B cell (primary cell): ENCODE data around the gene WDR31. TPM values are rescaled to one million over a fixed set of nuclear protein-coding genes. Genes with fewer than 3 reads are reported as not detected.

Experiments used
- ATAC-seq: fragments of 200-7000 bp; cut with Tn5 transposase; one replicate; pipeline ENCODE4 v1.10.0; 2021; ENCODE audit warnings: low read depth, mild to moderate bottlenecking, moderate number of reproducible peaks, moderate library complexity
- CTCF ChIA-PET: fragments of 350-600 bp; sonication (Branson Sonifier 250); formaldehyde crosslinking; loops from one replicate; lab custom pipeline; 2021; ENCODE audit warnings: antibody characterized with exemption, inconsistent platforms; lab: Charles Lee
- POLR2A ChIA-PET: fragments of 350-600 bp; sonication (Branson Sonifier 250); formaldehyde crosslinking; loops from one replicate; lab custom pipeline; 2021; ENCODE audit warnings: antibody characterized with exemption; lab: Charles Lee
- DNase-seq: peaks from one replicate; pipeline ENCODE4 v3.0.0; 2013
- H2AFZ ChIP-seq: 2 replicates; pipeline ENCODE4 v1.6.1; 2012; ENCODE audit warnings: mild to moderate bottlenecking, low read depth, low read length; ENCODE audit not compliant: insufficient read depth, poor library complexity, severe bottlenecking
- H3K27ac ChIP-seq, 2 donors: 1 replicate in 1 of 2; 2 replicates in 1 of 2; pipeline ENCODE4 v1.5.1; 2012 to 2013; ENCODE audit warnings: low read length in 2 of 2, mild to moderate bottlenecking in 2 of 2, moderate library complexity in 1 of 2
- H3K27me3 ChIP-seq, 4 experiments: fragments of 200-600 bp in 1 of 4; sonication (generic) in 1 of 4; replicated peaks in 1 of 4; 1 replicate in 2 of 4; 2 replicates in 2 of 4; pipeline versions ENCODE4 v1.6.1 to v1.7.0; 2013 to 2016; ENCODE audit warnings: low read length in 3 of 4, mild to moderate bottlenecking in 2 of 4, mixed read lengths in 1 of 4, moderate library complexity in 1 of 4; ENCODE audit not compliant: insufficient read depth in 4 of 4, control insufficient read depth in 3 of 4; ENCODE audit errors: control extremely low read depth in 1 of 4
- H3K36me3 ChIP-seq, 2 experiments: replicated peaks in 1 of 2; 1 replicate in 1 of 2; 2 replicates in 1 of 2; pipeline versions ENCODE4 v1.6.1 to v1.7.1; 2013; ENCODE audit warnings: low read length in 1 of 2; ENCODE audit not compliant: insufficient read depth in 2 of 2, control insufficient read depth in 1 of 2; ENCODE audit errors: control extremely low read depth in 1 of 2, extremely low read depth in 1 of 2
- H3K4me1 ChIP-seq, 2 donors: fragments of 200-600 bp in 1 of 2; sonication (generic) in 1 of 2; 1 replicate in 1 of 2; 2 replicates in 1 of 2; pipeline versions ENCODE4 v1.5.1 to v1.6.1; 2013 to 2017; ENCODE audit warnings: low read length in 2 of 2; ENCODE audit not compliant: control insufficient read depth in 2 of 2, insufficient read depth in 2 of 2
- H3K4me2 ChIP-seq: replicated peaks from 2 replicates; pipeline ENCODE3; 2012; ENCODE audit warnings: mild to moderate bottlenecking, low read depth, low read length; ENCODE audit not compliant: poor library complexity, severe bottlenecking
- H3K4me3 ChIP-seq, 5 experiments: fragments of 200-600 bp in 1 of 5; sonication (generic) in 1 of 5; 1 replicate in 3 of 5; 2 replicates in 2 of 5; pipeline versions ENCODE4 v1.5.1 to v1.7.0; 2011 to 2016; ENCODE audit warnings: low read length in 4 of 5, mild to moderate bottlenecking in 4 of 5, low read depth in 2 of 5, control low read depth in 1 of 5, moderate library complexity in 1 of 5; ENCODE audit not compliant: insufficient read depth in 1 of 5; ENCODE audit errors: control extremely low read depth in 1 of 5, extremely low read depth in 1 of 5
- H3K79me2 ChIP-seq: fragments of 200-600 bp; sonication (generic); one replicate; pipeline ENCODE4 v1.6.0; 2016; ENCODE audit warnings: low read length; ENCODE audit not compliant: control insufficient read depth, insufficient read depth
- H3K9ac ChIP-seq: fragments of 200-600 bp; sonication (generic); 2 replicates; pipeline ENCODE4 v1.6.1; 2017; ENCODE audit warnings: mild to moderate bottlenecking, low read length, moderate library complexity
- H3K9me3 ChIP-seq, 3 donors: one replicate each; pipeline versions ENCODE4 v1.6.1 to v1.7.1; 2013; ENCODE audit warnings: low read length in 2 of 3; ENCODE audit not compliant: control insufficient read depth in 2 of 3, insufficient read depth in 1 of 3; ENCODE audit errors: control extremely low read depth in 1 of 3
- H4K20me1 ChIP-seq: 2 replicates; pipeline ENCODE4 v1.6.0; 2012; ENCODE audit warnings: mild to moderate bottlenecking, low read length; ENCODE audit not compliant: insufficient read depth, control insufficient read depth, poor library complexity, severe bottlenecking
- H3K27ac Mint-ChIP-seq: one replicate; pipeline ENCODE4 v1.8.0; 2021; ENCODE audit warnings: mixed read lengths
- H3K27me3 Mint-ChIP-seq: one replicate; pipeline ENCODE4 v1.8.0; 2021; ENCODE audit warnings: mixed read lengths
- H3K4me1 Mint-ChIP-seq: one replicate; pipeline ENCODE4 v1.8.0; 2021; ENCODE audit warnings: mixed read lengths
- H3K4me3 Mint-ChIP-seq: one replicate; pipeline ENCODE4 v1.8.0; 2021; ENCODE audit warnings: mixed read lengths
- H3K9me3 Mint-ChIP-seq: one replicate; pipeline ENCODE4 v1.8.0; 2022; ENCODE audit warnings: mixed read lengths; ENCODE audit not compliant: insufficient read depth
- CTCF ChIP-seq: fragments of 200-600 bp; IDR thresholded peaks from one replicate; pipeline ENCODE4 v1.8.0; 2022; ENCODE audit warnings: antibody characterized with exemption, mild to moderate bottlenecking
- EZH2 ChIP-seq: IDR thresholded peaks from 2 replicates; pipeline ENCODE4 v1.6.1; 2012; ENCODE audit warnings: borderline replicate concordance, low read depth, mild to moderate bottlenecking, moderate library complexity, low read length; ENCODE audit not compliant: insufficient read depth, poor library complexity, severe bottlenecking
- WGBS: methylation state at CpG from one replicate; pipeline ENCODE4 v1.1.5; 2013; ENCODE audit warnings: missing lambda C conversion rate; ENCODE audit not compliant: insufficient coverage; 5-methylcytosine and 5-hydroxymethylcytosine counted together
- intact Hi-C: fragments of 100-400 bp; cut with micrococcal nuclease; formaldehyde crosslinking; loops from one replicate; pipeline ENCODE4 v1.10.0; 2022
- polyA plus RNA-seq: library from polyadenylated mRNA; depleted of rRNA; stranded (reverse); fragments of >200 nt; gene quantifications from 2 replicates; pipeline ENCODE4 v1.2.3, GENCODE V29; 2012
- total RNA-seq, 2 donors: library from RNA; stranded (reverse); fragments of 120-200 nt in 1 of 2; gene quantifications; 1 replicate in 1 of 2; 2 replicates in 1 of 2; pipeline versions ENCODE4 v1.2.3 to v1.2.4, GENCODE V29; 2013 to 2022

WDR31 gene
- total and polyA plus RNA-seq, 2 donors (not counting 1 experiment from before 2014, with no cell fraction given) = 0.36 to 0.62 TPM

GRCh38 chr9:113360242-113360842 lies 20.3 kb upstream of the WDR31 start:
- WGBS = 98% methylated on average over 13 of the region's 15 CpGs
- Histone ChIP-seq H4K20me1 (no peaks in the 10 kb centered on the region), H3K4me2 (no peak overlapping the region), H3K9me3 (no peaks in the 10 kb centered on the region), H3K4me3 (no peak overlapping the region), H3K36me3 (no peaks in the 10 kb centered on the region), H3K4me1 (no peaks in the 10 kb centered on the region), H3K79me2 (no peaks in the 10 kb centered on the region), H3K9ac (no peak overlapping the region), H3K27ac (no peak overlapping the region), H2AFZ (no peak overlapping the region), H3K27me3 (no peaks in the 10 kb centered on the region)
- ChIA-PET CTCF (no interaction called here), POLR2A (no interaction called here)
- H3K9me3 Mint-ChIP-seq = no peaks in the 10 kb centered on the region
- no peak for ATAC-seq
- intact Hi-C loops = no loop called here
- no peak overlapping the region for H3K4me3 Mint-ChIP-seq
- no peaks in the 10 kb centered on the region for H3K4me1 Mint-ChIP-seq
- H3K27me3 Mint-ChIP-seq = peaks cover 4% of the 10 kb centered on the region
- TF ChIP-seq EZH2 (no peak), CTCF (no peak)
- H3K27ac Mint-ChIP-seq = no peak overlapping the region
- DNase-seq = no peak

GRCh38 chr9:113359385-113359784 lies 19.3 kb upstream of the WDR31 start:
- H3K9me3 Mint-ChIP-seq = no peaks in the 10 kb centered on the region
- no peaks in the 10 kb centered on the region for H3K79me2 ChIP-seq

More at GRCh38 chr9:113359385-113359784, 19.3 kb upstream of the WDR31 start:
- no peaks in the 10 kb centered on the region for H3K4me1 Mint-ChIP-seq
- no peak for TF ChIP-seq EZH2
- no peak for TF ChIP-seq CTCF
- Histone ChIP-seq H3K27ac (no peak overlapping the region), H3K4me3 (no peak overlapping the region), H3K4me1 (no peaks in the 10 kb centered on the region), H2AFZ (no peak overlapping the region), H3K9ac (no peak overlapping the region), H3K27me3 (no peaks in the 10 kb centered on the region), H3K9me3 (no peaks in the 10 kb centered on the region), H4K20me1 (no peaks in the 10 kb centered on the region), H3K4me2 (no peak overlapping the region), H3K36me3 (no peaks in the 10 kb centered on the region)
- intact Hi-C loops = no loop called here
- H3K27me3 Mint-ChIP-seq = peaks cover 4% of the 10 kb centered on the region
- H3K27ac Mint-ChIP-seq = no peak overlapping the region
- WGBS = 82% methylated on average over 1 of the region's 1 CpG
- ATAC-seq (no peak), DNase-seq (no peak)
- CTCF ChIA-PET = interaction anchor here (0.8 to 1.4 kb wide), 2 partner anchors 47 to 297 kb away, joined by 3 read pairs; no protein-coding TSS in a partner anchor
- POLR2A ChIA-PET = no interaction called here
- H3K4me3 Mint-ChIP-seq = no peak overlapping the region
